Measurements from ENCODE around the gene SLC10A3. TPM values are rescaled to one million over a fixed set of nuclear protein-coding genes. Genes with fewer than 3 reads are reported as not detected.
A peak's percentile ranks its signal among the peaks of the same experiment; 100 is the strongest.

The SLC10A3 gene
- total RNA-seq, 2 experiments from 2014 or later = 15.7 to 16.4 TPM

GRCh38 chrX:154509455-154509854, 19.0 kb upstream of the SLC10A3 start:
- no peaks in the 10 kb centered on the region for H3K27me3 Mint-ChIP-seq
- no peak overlapping the region for H3K4me3 ChIP-seq (ENCODE audit: low read length)

DNA sequence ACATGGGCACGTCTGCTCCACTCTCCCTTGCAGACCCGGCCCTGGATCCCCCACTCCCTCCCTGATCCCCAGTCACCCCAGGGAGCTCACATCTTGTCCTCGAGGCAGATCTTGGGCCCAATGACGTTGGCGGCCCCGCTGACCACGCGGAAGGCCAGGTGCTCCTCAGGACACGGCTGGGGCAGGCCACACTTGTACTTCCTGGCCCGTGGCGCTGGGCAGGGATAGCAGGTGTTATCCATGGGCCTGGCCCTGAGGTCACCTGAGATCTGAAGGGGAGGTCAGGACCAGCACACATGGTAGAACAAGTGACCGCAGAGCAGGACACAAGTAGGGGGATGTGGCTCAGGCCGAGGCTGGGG, 17.9 kb upstream of the SLC10A3 start:
- no peak overlapping the region for H3K27ac Mint-ChIP-seq
- peaks cover 6% of the 10 kb centered on the region for H3K4me1 Mint-ChIP-seq (ENCODE audit: low read depth)
- no peak overlapping the region for H3K4me3 Mint-ChIP-seq
- no peak overlapping the region for H3K27ac ChIP-seq (ENCODE audit: low read depth in 1 of 2, low read length in 2 of 2)
- H3K36me3 Mint-ChIP-seq (ENCODE audit: low read depth) = peaks cover 15% of the 10 kb centered on the region
- H3K9me3 ChIP-seq (ENCODE audit: control insufficient read depth in 1 of 2, insufficient read depth in 1 of 2, low read length in 2 of 2) = no peaks in the 10 kb centered on the region
- H3K36me3 ChIP-seq (ENCODE audit: insufficient read depth, low read length) = peaks cover 26% of the 10 kb centered on the region
- DNase-seq = no peak
- ChIA-PET CTCF (no interaction called here), POLR2A (no interaction called here)
- no peaks in the 10 kb centered on the region for H3K9me3 Mint-ChIP-seq
- intact Hi-C loops (cut with DNase I, micrococcal nuclease) = no loop called here
- TF ChIP-seq, protein P1, sequence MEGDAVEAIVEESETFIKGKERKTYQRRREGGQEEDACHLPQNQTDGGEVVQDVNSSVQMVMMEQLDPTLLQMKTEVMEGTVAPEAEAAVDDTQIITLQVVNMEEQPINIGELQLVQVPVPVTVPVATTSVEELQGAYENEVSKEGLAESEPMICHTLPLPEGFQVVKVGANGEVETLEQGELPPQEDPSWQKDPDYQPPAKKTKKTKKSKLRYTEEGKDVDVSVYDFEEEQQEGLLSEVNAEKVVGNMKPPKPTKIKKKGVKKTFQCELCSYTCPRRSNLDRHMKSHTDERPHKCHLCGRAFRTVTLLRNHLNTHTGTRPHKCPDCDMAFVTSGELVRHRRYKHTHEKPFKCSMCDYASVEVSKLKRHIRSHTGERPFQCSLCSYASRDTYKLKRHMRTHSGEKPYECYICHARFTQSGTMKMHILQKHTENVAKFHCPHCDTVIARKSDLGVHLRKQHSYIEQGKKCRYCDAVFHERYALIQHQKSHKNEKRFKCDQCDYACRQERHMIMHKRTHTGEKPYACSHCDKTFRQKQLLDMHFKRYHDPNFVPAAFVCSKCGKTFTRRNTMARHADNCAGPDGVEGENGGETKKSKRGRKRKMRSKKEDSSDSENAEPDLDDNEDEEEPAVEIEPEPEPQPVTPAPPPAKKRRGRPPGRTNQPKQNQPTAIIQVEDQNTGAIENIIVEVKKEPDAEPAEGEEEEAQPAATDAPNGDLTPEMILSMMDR (IDR thresholded peaks at IDR 0.05) = no peak
- ATAC-seq (ENCODE audit: poor library complexity) = no peak
- H3K27me3 ChIP-seq (ENCODE audit: control insufficient read depth in 1 of 2, insufficient read depth in 2 of 2, low read length in 2 of 2) = no peaks in the 10 kb centered on the region
- no peak overlapping the region for H3K4me3 ChIP-seq (ENCODE audit: low read length)
- peaks cover 21% of the 10 kb centered on the region for H3K4me1 ChIP-seq (ENCODE audit: insufficient read depth, low read length)
- H3K27me3 Mint-ChIP-seq = no peaks in the 10 kb centered on the region

More at GRCh38 chrX:154509455-154509854, 19.0 kb upstream of the SLC10A3 start:
- Mint-ChIP-seq H3K36me3 (ENCODE audit: low read depth) (peaks cover 20% of the 10 kb centered on the region), H3K27ac (peak overlapping the region; percentile 36), H3K4me3 (no peak overlapping the region), H3K4me1 (ENCODE audit: low read depth) (peaks cover 13% of the 10 kb centered on the region), H3K9me3 (no peaks in the 10 kb centered on the region)
- CTCF ChIA-PET = no interaction called here
- POLR2A ChIA-PET = no interaction called here
- Histone ChIP-seq H3K9me3 (ENCODE audit: control insufficient read depth in 1 of 2, insufficient read depth in 1 of 2, low read length in 2 of 2) (no peaks in the 10 kb centered on the region), H3K27ac (ENCODE audit: low read depth in 1 of 2, low read length in 2 of 2) (no peak overlapping the region), H3K36me3 (ENCODE audit: insufficient read depth, low read length) (peaks cover 26% of the 10 kb centered on the region), H3K27me3 (ENCODE audit: control insufficient read depth in 1 of 2, insufficient read depth in 2 of 2, low read length in 2 of 2) (no peaks in the 10 kb centered on the region), H3K4me1 (ENCODE audit: insufficient read depth, low read length) (peaks cover 27% of the 10 kb centered on the region)
- no peak for ATAC-seq (ENCODE audit: poor library complexity)
- intact Hi-C loops (cut with DNase I, micrococcal nuclease) = no loop called here
- TF ChIP-seq, protein P1 (IDR thresholded peaks at IDR 0.05) = no peak
- no peak for DNase-seq

DNA sequence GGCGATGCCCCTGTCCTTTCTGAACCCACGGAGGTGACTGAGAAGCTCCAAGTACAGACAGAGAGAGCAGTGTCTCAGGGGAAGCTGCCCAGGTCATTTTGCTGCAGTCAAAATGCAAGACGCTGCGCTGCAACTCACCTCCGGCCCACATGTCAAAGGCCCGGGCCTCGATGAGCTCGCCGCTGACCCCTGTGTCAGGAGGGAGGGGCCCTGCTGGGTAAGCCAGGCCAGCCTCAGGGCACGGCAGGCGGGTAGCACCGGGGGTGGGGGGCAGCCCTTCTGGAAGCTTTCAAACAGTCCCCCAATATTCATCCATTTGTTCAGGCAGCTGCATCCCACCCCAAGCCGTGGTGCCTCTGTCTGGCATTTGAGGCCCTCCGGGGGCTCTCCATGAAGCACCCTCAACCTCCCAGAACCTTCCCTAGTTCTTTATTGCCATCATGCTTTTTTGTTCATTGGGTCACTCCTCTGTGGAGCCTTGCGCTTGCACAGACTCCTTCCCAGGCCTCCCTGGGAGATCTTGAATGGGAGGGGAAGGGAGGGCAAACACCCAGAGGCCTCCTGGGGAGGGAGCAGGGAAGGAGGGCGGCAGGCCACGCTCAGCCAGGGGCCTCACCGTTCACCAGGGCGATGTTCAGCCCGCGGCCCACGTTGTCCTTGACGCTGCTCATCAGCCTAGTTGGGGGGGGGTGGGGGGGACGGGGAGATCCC, 17.4 kb upstream of the SLC10A3 start:
- peaks cover 26% of the 10 kb centered on the region for H3K36me3 ChIP-seq (ENCODE audit: insufficient read depth, low read length)
- no peak overlapping the region for H3K4me3 ChIP-seq (ENCODE audit: low read length)
- no peaks in the 10 kb centered on the region for H3K27me3 ChIP-seq (ENCODE audit: control insufficient read depth in 1 of 2, insufficient read depth in 2 of 2, low read length in 2 of 2)
- H3K4me1 ChIP-seq (ENCODE audit: insufficient read depth, low read length) = peaks cover 16% of the 10 kb centered on the region
- no peak overlapping the region for H3K27ac ChIP-seq (ENCODE audit: low read depth in 1 of 2, low read length in 2 of 2)
- intact Hi-C loops (cut with DNase I, micrococcal nuclease) = no loop called here
- CTCF ChIA-PET = no interaction called here
- Mint-ChIP-seq H3K27me3 (no peaks in the 10 kb centered on the region), H3K9me3 (no peaks in the 10 kb centered on the region), H3K4me3 (no peak overlapping the region), H3K4me1 (ENCODE audit: low read depth) (peaks cover 6% of the 10 kb centered on the region), H3K36me3 (ENCODE audit: low read depth) (peaks cover 15% of the 10 kb centered on the region), H3K27ac (no peak overlapping the region)
- ATAC-seq (ENCODE audit: poor library complexity) (no peak), DNase-seq (no peak)
- TF ChIP-seq, protein P1 (IDR thresholded peaks at IDR 0.05) = no peak
- POLR2A ChIA-PET = no interaction called here
- no peaks in the 10 kb centered on the region for H3K9me3 ChIP-seq (ENCODE audit: control insufficient read depth in 1 of 2, insufficient read depth in 1 of 2, low read length in 2 of 2)
